NCI-H1105 treated with DMSO at 0.1 percent for 48 hours (cell line): ENCODE results near the gene PTPRN2.
"Not testable (repeated sequence)": the region's sequence is repeated elsewhere in the genome, so short reads cannot be mapped to it uniquely, and the experiment has no call there.

Experiments
- DNase-seq: peaks from one replicate; lab custom pipeline; 2025; lab: John Stamatoyannopoulos, UW

The PTPRN2 gene

GRCh38 chr7:158350166-158350900, 237.3 kb downstream of the PTPRN2 start:
- DNase-seq, result no peak

- DNase-seq, result no peak
These were observed 239.2 kb downstream of the PTPRN2 start for GRCh38 chr7:158348446-158348845.

GRCh38 chr7:158348039-158348438, 239.6 kb downstream of the PTPRN2 start:
- DNase-seq, result not testable (repeated sequence)

- no peak for DNase-seq
These were observed 241.9 kb downstream of the PTPRN2 start for GRCh38 chr7:158345731-158346130.

- no peak for DNase-seq
These were observed 242.8 kb downstream of the PTPRN2 start for GRCh38 chr7:158344706-158345300.

GRCh38 chr7:158343936-158344455, 243.6 kb downstream of the PTPRN2 start:
- DNase-seq, result no peak

- DNase-seq, result no peak
These were observed 244.1 kb downstream of the PTPRN2 start for GRCh38 chr7:158343526-158343925.

- not testable (repeated sequence) for DNase-seq
These were observed 246.5 kb downstream of the PTPRN2 start for GRCh38 chr7:158341097-158341496.

GRCh38 chr7:158336952-158337351, 250.7 kb downstream of the PTPRN2 start:
- not testable (repeated sequence) for DNase-seq

- not testable (repeated sequence) for DNase-seq
These were observed 255.1 kb downstream of the PTPRN2 start for GRCh38 chr7:158332516-158332915.

GRCh38 chr7:158331826-158332450, 255.7 kb downstream of the PTPRN2 start:
- DNase-seq, result not testable (repeated sequence)

GRCh38 chr7:158329686-158330085, 257.9 kb downstream of the PTPRN2 start:
- DNase-seq, result no peak

GRCh38 chr7:158329014-158329610, 258.5 kb downstream of the PTPRN2 start:
- no peak for DNase-seq

- DNase-seq, result no peak
These were observed 259.1 kb downstream of the PTPRN2 start for GRCh38 chr7:158328376-158329013.

GRCh38 chr7:158327571-158328180, 259.9 kb downstream of the PTPRN2 start:
- no peak for DNase-seq

- DNase-seq, result no peak
These were observed 260.6 kb downstream of the PTPRN2 start for GRCh38 chr7:158327012-158327411.

GRCh38 chr7:158325530-158326381, 261.9 kb downstream of the PTPRN2 start:
- peak; percentile 89 for DNase-seq

- DNase-seq, result no peak
These were observed 262.9 kb downstream of the PTPRN2 start for GRCh38 chr7:158324397-158325360.

GRCh38 chr7:158323741-158324396, 263.8 kb downstream of the PTPRN2 start:
- DNase-seq, result no peak
